GM12874 (cell line): ENCODE measurements around the gene PRX.
A peak's percentile ranks its signal among the peaks of the same experiment; 100 is the strongest.

Experiments used
- TF ChIP-seq, protein P1 (sequence below): IDR thresholded peaks from 2 replicates; pipeline ENCODE4 v1.5.1; 2011; ENCODE audit warnings: low read depth, mild to moderate bottlenecking, control low read depth, low read length, moderate library complexity; ENCODE audit not compliant: insufficient read depth

The PRX gene

DNA sequence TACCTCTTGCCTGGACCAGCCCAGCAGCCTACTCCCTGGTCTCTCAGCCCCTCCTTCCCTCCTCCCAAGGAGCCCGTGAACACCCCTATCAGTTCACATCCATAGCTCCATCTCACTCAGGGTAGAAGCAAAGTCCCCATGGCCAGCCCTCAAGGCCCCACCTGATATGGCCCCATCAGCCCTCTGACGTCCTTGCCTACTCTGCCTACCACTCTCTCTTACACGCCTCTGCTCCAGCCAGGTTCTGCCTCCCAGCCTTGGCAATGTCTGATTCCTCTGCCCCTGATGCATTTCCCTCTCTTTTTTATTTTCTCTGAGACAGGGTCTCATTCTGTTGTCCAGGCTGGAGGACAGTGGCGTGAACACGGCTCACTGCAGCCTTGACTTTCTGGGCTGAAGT, 38.8 kb upstream of the PRX start:
- TF ChIP-seq, protein P1, sequence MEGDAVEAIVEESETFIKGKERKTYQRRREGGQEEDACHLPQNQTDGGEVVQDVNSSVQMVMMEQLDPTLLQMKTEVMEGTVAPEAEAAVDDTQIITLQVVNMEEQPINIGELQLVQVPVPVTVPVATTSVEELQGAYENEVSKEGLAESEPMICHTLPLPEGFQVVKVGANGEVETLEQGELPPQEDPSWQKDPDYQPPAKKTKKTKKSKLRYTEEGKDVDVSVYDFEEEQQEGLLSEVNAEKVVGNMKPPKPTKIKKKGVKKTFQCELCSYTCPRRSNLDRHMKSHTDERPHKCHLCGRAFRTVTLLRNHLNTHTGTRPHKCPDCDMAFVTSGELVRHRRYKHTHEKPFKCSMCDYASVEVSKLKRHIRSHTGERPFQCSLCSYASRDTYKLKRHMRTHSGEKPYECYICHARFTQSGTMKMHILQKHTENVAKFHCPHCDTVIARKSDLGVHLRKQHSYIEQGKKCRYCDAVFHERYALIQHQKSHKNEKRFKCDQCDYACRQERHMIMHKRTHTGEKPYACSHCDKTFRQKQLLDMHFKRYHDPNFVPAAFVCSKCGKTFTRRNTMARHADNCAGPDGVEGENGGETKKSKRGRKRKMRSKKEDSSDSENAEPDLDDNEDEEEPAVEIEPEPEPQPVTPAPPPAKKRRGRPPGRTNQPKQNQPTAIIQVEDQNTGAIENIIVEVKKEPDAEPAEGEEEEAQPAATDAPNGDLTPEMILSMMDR: no peak

DNA sequence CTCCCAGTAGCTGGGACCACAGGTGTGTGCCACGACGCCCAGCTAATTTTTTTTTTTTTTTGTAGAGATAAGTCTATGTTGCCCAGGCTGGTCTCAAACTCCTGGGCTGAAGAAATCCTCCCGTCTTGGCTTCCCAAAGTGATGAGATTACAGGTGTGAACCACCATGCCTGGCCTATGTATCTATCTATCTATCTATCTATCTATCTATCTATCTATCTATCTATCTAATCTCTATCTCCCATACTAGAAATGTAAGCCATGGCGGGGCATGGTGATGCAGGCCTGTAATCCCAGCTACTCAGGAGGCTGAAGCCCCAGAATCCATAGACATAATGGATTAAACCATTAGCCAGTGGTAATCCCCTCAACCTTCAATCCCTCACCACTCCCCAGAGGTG, 37.5 kb upstream of the PRX start:
- TF ChIP-seq, protein P1: no peak

DNA sequence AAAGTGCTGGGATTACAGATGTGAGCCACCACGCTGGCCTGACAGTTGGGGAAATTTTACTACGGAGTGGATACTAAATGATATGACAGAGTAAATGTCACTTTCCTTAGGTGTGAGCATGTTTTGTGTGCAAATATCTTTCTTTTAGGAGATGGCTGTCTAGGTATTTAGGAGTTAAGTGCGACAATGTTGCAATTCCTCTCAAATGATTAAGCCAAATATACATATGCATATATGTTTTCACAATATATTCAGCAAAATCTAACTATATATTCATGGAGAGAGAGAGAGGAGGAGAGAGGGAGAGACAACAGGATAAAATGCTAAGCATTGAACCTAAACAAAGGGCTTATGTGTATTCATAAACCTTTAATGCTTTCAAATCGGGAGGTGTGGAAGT, 36.3 kb upstream of the PRX start:
- TF ChIP-seq, protein P1: no peak

DNA sequence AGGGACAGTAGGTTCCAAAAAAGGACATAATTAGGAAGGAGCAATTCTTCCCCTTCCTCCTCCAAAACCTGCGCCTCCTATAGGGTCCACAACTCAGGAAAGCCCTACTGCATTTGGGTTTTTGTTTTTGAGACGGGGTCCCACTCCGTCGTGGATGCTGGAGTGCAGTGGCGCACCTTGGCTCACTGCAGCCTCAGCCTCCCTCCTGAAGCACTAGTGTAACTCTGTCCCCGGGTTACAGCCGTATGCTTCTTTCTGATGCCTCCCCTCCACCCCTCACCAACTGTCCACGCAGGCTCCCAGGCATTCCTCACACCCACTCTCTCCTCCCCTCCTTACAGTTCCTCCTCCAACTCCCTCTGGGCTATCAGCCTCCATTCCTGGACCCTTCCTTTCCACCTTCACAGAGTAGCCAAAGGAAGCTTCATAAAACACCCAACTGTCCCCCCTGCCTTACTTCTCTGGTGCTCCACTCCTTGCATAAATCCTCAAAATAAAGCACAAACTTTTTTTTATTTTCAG, 33.1 kb upstream of the PRX start:
- TF ChIP-seq, protein P1: no peak

DNA sequence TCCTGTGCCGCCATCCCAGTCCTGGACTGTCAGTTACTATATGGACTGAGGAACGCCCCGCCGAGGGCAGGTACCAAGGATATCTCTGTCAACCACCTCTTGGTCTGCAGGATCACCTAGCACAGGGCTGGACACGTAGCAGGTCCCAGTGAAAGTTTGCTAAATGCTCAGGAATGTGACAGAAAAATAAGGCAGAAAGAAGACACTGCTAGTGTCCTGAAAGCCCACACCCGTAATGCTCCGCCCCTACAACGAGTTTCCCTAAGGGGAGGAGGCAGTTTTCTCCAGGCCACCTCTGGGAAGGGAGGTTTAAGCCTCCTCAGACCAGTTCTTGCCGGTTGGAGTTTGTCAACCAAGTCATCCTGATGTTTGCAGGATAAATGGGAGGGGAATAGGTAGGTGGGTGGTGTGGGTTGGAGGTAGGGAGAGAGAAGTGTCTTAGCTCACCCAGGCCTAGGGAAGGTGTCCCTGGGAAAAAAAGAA, 32.6 kb upstream of the PRX start:
- TF ChIP-seq, protein P1: no peak

DNA sequence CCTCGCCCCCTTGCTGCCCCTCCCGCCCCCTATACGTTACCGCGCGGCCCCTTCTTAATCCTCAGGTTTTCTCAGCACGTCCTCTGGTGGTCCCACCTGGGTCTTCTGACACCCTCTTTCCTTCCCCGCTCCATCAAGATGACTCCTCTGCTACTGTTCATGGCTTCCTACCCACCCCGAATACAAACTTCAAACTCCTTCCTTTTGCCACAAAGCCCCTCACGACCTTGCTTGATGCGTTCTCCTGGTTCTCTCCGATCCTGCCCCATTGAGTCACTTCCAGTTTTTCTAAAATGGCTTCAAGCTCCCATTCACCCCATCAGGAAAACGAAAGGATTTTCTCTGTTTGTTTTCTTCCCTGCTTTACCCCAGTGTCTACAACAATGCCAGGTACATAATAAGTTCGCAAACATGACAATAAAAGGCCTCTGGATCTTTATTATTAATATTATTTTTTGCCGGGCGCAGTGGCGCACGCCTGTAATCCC, 31.7 kb upstream of the PRX start:
- TF ChIP-seq, protein P1: peak; percentile 42; the same call in 1 of the 2 replicates

DNA sequence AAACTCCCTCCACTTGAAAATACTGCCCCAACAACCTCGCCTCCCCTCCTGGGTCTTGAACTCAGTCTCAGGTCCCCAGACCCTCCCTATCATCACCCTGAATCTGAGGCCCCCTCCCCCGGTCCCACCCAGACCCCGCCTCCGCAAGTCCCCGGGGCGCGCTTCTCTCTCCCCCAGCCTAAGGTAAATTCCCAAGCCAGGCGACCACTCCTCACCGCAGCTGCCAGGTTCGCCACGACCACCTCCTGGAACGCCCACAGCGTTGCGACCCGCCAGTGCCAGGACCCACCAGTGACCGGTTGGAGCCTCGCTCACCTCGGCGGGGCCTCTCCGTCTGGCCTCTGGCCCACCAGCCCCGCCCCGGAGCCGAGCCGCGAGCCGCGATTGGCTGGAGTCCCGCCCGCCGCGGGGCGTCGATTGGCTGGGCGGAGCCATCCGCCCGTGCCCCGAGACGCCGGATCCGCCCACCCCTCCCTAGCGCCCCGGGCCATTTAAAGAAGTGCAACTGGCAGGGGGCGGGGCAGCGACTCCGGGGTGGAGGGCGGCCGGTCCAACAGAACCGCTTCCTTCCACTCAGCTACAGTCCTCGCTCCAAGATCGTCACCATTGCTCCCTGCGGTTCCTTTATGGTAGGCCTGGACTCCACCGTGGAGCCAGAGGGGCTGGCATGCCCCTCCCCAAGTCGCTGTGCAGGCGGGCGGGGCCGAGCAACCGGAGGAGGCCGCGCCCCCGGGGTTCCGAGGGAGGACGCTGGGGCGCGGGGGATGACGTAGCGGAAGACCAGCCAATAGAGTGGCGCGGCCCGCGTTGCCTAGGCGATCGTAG, 31.0 kb upstream of the PRX start, which contains the start of gene SERTAD3:
SERTAD3 (minus strand) TSS at position 336 of the 825 bp plus-strand sequence. CDS start 2,255 bp downstream, outside the sequence.
- TF ChIP-seq, protein P1: no peak
